HG03196 (cell line): Measurements from ENCODE around the gene SUGCT.
"Not testable (repeated sequence)": the region's sequence is repeated elsewhere in the genome, so short reads cannot be mapped to it uniquely, and the experiment has no call there.

Source experiments
- ATAC-seq: cut with Tn5 transposase; IDR thresholded peaks from one replicate; pipeline ENCODE4 v1.9.1; 2021; ENCODE audit not compliant: unreplicated experiment

SUGCT gene

GRCh38 chr7:40551685-40552576, 417.1 kb downstream of the SUGCT start:
- peak; percentile 75 for ATAC-seq

DNA sequence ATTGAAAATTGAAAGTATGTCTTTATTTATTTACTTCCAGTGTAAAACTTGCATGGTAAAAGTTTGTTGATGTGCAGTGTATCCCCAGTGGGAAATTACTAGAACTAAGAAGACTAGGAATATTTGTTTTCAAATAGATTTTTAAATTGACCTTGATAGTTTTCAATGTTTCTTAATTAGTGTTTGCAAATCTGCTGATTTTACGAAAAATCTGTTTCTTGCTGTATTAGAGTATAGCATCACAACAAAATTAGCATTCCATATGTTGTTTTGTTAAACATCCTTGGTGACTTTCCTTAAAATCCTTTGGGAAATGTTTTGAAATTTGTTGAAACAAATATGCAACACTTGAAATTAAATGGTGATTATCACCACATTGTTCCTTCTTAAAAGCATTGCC, 425.9 kb downstream of the SUGCT start:
- ATAC-seq: no peak

DNA sequence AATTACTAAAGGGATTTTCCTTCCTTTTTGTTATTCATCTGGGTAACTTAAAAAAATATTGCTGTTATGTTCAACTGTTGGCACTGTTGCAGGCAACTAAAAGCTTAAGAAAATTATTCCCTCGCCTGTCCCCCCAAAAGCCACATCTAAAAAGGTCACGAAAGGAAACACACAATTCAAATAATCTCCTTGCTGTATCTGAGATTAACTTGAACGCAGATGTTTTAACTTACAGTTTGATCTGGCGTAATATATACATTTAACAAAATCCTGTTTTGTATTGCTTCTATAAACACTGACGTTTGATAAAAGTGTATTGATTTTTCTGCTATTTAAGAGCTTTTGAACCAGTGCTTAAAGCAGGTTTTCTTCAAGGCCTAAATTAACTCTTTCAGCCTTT, 432.1 kb downstream of the SUGCT start:
- no peak for ATAC-seq

DNA sequence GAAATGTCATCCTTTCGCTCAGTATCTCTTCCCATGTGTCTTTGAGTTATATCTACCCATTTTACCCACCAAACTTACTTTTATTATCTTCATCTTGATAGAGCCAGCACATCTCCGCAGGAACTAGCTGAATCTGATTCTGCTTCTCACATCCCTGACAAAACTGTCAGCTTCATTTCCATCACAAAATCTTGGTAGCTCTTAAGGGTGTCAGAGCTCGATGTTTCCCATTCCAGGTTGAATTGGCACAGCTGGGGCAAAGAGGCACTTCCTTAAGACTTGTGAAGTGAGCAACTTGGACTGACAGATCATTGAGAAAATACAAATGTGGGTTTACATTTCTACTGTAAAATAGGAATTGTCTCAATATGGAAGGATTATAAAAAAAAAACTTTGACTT, 434.5 kb downstream of the SUGCT start:
- ATAC-seq: no peak

DNA sequence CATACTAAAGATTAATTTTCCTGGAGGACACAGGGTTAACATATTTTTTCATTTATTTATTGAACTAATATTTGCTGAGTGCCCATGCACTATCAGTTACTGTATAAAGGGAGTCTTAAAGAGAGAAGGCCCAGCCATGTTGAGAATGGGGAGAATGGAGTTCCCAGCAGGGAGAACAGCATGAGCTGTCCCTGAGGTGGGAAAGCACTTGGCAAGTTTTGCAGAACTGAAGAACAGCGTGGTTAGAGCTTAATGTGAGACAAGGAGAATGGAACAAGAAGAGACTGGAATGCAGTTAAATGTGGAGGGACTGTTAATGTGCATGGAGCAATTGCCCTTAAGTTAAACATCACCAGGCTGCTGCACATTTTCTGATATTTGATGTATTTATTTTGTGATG, 435.4 kb downstream of the SUGCT start:
- ATAC-seq: no peak

DNA sequence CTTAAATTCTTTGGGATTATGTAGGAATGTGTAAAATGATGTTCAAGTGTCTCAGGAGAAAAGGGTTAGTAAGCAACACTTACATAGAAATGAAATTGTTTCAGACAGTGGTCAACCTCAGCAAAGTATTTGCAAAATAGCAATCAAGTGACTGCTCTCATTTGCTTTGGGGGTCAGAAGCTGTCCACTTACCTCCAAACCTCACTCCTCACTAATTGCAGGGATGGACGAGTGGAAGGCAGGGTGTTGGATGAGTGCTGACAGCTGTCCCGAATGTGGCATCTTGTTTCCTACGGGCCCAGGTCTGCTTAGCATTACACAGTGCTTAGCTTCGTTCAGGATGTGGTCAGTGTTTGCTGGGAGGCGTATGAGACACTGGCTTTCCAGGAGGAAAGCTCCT, 437.0 kb downstream of the SUGCT start:
- ATAC-seq: no peak

DNA sequence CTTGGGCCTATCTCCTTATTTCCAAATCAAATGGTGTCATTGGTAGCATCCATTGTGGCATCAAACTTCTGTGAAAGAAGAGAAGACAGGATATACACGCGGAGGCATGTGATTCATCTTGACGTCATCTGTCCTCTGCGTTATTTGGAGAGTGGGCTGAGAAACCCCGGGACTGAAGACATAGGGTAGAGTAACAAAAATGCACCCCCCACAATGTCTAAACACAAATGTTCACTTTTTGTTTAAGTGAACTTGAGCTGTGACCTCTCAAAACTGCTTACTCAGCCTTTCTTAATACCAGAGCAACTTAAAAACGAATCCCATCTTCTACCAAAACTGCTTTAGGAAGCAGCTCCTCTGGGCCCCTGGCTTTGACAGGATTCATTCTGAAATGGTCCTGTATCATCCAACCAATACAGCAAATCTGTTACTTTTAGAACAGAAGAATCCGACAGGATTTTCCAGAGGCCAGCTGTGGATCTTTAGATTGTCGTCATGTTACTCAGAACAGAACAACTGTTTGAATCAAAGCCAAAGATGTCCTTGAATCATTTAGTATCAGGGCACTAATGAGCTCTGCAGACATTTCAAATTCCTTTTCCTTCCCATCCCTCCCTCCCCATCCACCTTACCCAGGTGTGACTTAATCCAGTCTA, 438.1 kb downstream of the SUGCT start:
- no peak for ATAC-seq

- ATAC-seq: no peak
Measured at GRCh38 chr7:40579401-40579800, 444.6 kb downstream of the SUGCT start.

GRCh38 chr7:40580776-40581175, 446.0 kb downstream of the SUGCT start:
- ATAC-seq: no peak

GRCh38 chr7:40582539-40582938, 447.7 kb downstream of the SUGCT start:
- no peak for ATAC-seq

DNA sequence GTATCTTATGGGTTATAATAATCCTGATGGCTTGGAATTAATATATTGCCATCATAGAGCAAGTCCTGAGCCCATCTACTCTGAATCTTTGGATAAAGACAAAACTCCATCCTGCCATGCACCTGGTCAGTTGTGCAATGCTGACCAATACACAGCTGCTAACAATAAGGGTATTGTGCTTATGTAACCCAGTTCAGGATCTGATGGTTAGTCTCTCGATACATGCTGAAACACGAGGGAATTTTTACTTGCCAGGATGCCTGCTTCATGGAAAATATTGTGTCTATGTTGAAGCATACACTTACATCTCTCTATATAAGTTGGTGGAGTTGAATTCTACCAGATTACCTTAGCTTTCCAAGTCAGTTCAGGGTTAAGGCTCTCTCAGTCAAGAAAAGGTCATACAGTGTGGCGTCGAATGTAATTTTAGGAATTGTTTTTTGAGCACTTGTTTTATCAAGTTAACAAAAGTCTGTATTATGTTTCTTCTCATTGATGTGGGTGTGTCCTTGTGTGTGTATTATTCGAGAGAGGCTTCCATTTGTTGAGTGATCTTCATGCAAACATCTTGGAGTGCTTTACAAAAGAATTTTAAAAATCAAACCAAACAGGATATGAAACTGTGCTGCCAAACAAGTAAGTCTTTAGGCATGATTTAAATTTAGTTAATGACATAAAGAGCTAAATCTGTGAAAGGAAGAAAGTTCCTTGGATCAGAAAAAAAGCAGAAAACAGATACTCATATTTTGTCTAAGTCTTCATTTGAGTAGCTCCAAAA, 449.1 kb downstream of the SUGCT start:
- no peak for ATAC-seq

GRCh38 chr7:40584667-40585433, 450.0 kb downstream of the SUGCT start:
- no peak for ATAC-seq

DNA sequence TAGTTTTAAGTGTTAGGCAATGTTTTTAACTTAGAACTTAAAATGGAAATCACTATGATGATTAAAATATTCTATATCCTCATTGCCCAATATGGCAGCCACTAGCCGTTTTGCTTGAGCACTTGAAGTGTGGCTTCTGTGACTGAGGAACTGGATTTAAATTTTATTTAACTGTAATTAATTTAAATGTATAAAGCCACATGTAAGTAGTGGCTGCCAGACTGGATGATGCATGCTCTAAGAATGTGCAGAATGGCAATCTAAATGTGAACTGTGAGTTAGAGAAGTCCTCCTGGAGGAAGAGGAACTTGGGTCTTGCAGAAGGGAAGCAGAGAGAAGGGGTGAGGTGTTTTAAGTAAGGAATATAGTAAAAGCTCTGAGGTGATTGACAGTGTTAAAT, 451.4 kb downstream of the SUGCT start:
- ATAC-seq: no peak

DNA sequence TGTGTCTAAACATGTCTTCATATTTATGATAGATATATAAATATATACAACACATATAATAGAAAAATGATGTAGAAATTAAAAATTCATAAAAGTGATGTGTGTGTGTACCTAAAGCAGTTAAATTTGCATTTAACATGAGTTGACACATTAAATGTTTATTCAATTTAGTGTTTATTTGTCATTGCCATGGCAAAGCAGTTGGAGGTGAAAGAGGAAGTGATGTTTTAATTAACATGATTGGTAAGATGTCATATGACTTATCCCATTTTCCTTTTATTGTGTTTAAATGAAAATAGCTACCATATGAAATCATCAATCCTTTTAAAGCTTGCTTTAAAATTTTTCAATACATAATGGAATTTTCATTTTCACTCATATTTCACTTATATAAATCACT, 452.6 kb downstream of the SUGCT start:
- no peak for ATAC-seq

- ATAC-seq: no peak
Measured at GRCh38 chr7:40595129-40595528, 460.3 kb downstream of the SUGCT start.

GRCh38 chr7:40595832-40596231, 461.0 kb downstream of the SUGCT start:
- no peak for ATAC-seq

GRCh38 chr7:40597517-40597916, 462.7 kb downstream of the SUGCT start:
- ATAC-seq: no peak

DNA sequence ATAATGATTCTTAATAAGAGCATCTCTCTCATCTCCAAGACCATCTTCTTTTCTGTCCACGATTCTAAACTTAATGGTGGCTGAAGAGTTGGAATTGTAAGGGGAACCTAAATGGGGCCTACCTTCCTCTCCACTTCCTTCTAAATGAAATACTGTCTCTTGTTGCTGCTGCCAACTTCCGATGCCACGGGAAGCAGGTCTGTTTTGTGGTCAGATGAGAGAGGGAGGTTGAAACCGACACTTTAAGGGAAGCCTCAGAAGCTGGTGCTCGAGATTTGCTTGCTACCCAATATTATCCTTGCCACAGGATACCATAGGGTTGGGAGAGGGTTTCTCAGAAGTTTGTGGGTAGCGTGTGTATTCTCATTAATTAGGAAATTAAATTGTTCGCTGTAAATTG, 464.1 kb downstream of the SUGCT start:
- no peak for ATAC-seq

DNA sequence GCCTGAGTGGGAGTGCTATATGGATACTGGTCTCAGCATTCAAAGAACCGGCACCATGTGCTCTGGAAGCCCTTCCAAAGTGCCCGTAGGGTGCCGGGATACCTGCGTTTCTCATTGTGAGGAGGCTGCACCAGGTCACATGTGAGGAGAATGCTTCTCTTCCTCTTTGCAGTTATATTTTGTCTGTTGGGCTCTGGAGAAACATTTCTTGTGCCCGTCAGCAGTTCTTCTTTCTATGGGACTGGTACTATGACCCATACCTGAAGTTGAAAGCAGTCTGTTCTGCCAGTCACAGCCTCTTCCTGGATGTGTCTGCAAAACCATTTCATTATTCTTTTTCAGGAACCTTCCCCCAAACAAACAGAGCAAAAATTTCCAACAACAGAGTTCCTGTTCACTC, 465.0 kb downstream of the SUGCT start:
- no peak for ATAC-seq

DNA sequence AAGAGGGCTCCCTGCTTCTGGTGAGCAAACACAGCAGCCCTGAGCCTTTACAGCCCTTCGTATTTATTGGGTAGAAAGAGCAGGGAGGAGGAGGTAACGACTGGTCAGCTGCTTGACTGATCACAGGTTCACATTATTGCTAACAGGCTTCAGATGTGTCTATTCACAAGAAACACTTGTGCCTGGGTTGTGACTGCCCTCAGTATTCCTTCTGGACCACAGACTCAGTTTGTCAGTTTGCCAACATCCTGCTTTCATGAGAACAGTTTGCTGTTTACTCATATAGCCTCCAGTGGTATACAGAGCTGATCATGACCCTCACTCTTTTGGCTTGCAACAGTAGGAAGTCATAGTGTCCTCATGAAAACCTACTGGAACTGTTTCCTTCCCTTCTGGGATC, 467.5 kb downstream of the SUGCT start:
- ATAC-seq: not testable (repeated sequence)
